ENCODE data around the gene TNRC6B.

The TNRC6B gene

GRCh38 chr22:40326905-40327735 is 149.4 kb downstream of the TNRC6B start:
- TF ChIP-seq, protein P1, sequence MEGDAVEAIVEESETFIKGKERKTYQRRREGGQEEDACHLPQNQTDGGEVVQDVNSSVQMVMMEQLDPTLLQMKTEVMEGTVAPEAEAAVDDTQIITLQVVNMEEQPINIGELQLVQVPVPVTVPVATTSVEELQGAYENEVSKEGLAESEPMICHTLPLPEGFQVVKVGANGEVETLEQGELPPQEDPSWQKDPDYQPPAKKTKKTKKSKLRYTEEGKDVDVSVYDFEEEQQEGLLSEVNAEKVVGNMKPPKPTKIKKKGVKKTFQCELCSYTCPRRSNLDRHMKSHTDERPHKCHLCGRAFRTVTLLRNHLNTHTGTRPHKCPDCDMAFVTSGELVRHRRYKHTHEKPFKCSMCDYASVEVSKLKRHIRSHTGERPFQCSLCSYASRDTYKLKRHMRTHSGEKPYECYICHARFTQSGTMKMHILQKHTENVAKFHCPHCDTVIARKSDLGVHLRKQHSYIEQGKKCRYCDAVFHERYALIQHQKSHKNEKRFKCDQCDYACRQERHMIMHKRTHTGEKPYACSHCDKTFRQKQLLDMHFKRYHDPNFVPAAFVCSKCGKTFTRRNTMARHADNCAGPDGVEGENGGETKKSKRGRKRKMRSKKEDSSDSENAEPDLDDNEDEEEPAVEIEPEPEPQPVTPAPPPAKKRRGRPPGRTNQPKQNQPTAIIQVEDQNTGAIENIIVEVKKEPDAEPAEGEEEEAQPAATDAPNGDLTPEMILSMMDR (IDR thresholded peaks at IDR 0.05; ENCODE audit: low read depth, low read length, missing control alignments): no peak

DNA sequence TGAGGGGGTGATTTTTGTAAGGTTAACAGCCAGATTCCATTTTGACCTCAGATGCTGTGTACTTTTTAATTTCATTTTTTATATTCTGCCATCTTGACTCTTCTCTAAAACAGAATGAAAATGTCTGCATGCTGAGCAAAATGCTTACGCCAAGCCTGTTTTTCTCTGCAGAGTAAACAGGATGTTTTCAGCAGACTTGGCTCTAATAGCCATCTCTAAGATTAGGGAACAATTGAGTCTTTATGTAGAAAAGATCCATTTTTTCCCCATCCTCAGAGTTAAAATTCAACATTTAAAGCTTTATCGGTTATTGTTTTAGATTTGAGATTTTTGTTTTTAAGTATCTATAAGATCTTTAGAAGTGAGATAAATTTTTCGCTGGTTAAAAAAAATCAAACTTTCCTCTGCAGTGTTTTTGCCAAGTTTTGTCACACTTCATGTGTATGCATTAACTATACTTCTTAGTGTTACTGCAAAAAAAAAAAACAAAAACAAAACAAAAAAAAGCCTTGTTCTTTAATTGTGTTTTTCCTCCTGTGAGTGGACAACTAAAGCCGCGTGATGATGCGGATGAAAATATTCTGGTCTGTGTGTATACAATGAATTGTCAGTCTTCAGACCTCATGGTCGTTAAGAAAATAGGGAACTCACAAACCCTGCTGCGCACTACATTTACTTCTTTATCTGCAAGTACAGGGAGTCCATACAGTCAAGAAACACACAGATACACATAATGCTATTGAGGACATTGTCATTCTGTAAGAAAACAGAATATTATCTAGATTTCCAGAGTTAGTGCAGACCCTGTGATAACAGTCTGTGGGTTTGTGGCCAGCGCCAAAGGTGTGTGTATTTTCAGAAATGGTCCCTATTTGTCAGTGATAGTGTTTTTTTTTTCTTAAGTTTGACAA is 151.1 kb downstream of the TNRC6B start:
- TF ChIP-seq, protein P1 (IDR thresholded peaks at IDR 0.05; ENCODE audit: low read depth, low read length, missing control alignments): no peak

More at GRCh38 chr22:40326905-40327735, 149.4 kb downstream of the TNRC6B start:
- no peak for DNase-seq (ENCODE audit: extremely low read depth, low read depth)
- no peak overlapping the region for H3K4me3 ChIP-seq (replicated peaks; ENCODE audit: low read depth, low read length)

DNA sequence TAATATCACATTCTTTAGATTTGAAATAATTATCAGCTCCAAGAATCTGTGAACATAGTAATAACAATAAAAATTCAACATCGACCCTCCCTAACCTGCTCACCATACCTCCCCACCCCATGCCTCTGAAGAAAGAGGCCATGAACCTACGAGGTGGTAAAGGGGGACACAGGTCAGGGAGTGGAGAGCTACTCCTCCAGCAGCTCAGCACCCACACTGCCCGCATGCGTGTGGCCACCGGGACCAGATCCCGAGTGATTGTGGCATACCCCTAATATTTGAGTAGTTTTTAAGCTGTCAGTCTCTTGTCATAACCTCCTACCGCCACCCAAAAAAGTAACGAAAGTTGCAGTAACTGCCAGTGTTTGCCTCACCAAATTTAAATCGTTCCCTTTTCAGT is 151.7 kb downstream of the TNRC6B start:
- no peak overlapping the region for H3K4me3 ChIP-seq (replicated peaks; ENCODE audit: low read depth, low read length)
- no peak for DNase-seq (ENCODE audit: extremely low read depth, low read depth)
- TF ChIP-seq, protein P1 (IDR thresholded peaks at IDR 0.05; ENCODE audit: low read depth, low read length, missing control alignments): no peak

More for the DNA sequence above, 151.1 kb downstream of the TNRC6B start:
- H3K4me3 ChIP-seq (replicated peaks; ENCODE audit: low read depth, low read length): no peak overlapping the region
- no peak for DNase-seq (ENCODE audit: extremely low read depth, low read depth)

GRCh38 chr22:40330086-40330485 is 152.4 kb downstream of the TNRC6B start:
- no peak for DNase-seq (ENCODE audit: extremely low read depth, low read depth)
- TF ChIP-seq, protein P1 (IDR thresholded peaks at IDR 0.05; ENCODE audit: low read depth, low read length, missing control alignments): no peak

GRCh38 chr22:40330615-40331014 is 152.9 kb downstream of the TNRC6B start:
- TF ChIP-seq, protein P1 (IDR thresholded peaks at IDR 0.05; ENCODE audit: low read depth, low read length, missing control alignments): no peak
- H3K4me3 ChIP-seq (replicated peaks; ENCODE audit: low read depth, low read length): no peak overlapping the region
- no peak for DNase-seq (ENCODE audit: extremely low read depth, low read depth)

More at GRCh38 chr22:40330086-40330485, 152.4 kb downstream of the TNRC6B start:
- no peak overlapping the region for H3K4me3 ChIP-seq (replicated peaks; ENCODE audit: low read depth, low read length)

DNA sequence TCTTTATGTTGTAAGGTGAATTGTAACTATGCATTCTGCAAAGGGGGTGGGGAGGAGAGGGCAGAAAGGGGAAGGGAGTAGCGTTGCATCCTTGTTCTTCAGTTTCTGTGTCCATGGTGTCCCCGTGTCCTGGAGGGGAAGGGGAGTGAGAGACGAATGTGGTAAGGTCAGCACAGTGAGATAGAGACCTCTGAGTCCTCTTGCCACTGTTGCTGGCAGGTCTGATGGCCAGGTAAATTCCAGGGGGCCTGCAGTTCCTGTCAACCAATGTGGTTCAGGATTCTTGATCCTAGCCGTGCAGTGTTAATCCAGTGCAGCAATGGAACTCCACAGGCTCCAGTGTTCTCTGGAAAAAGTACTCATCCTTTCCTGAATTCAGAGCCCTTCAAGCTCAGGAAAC is 154.0 kb downstream of the TNRC6B start:
- no peak for DNase-seq (ENCODE audit: extremely low read depth, low read depth)
- no peak overlapping the region for H3K4me3 ChIP-seq (replicated peaks; ENCODE audit: low read depth, low read length)
- TF ChIP-seq, protein P1 (IDR thresholded peaks at IDR 0.05; ENCODE audit: low read depth, low read length, missing control alignments): no peak
